HepG2 (cell line): ENCODE measurements around the gene C11orf68. TPM values are rescaled to one million over a fixed set of nuclear protein-coding genes. Genes with fewer than 3 reads are reported as not detected.

Experiments used
- EEA1 ChIP-seq: sonication (generic); formaldehyde crosslinking; IDR thresholded peaks from 2 replicates; pipeline ENCODE4 v1.5.1; 2020; ENCODE audit warnings: mild to moderate bottlenecking, missing genetic modification reagents, borderline replicate concordance
- EZH2 ChIP-seq: conservative IDR thresholded peaks from 2 replicates; pipeline ENCODE4 v1.6.1; 2012; ENCODE audit warnings: mild to moderate bottlenecking, low read depth, low read length, moderate library complexity
- GATAD1 ChIP-seq: IDR thresholded peaks from 2 replicates; pipeline ENCODE4 v1.6.1; 2016; ENCODE audit warnings: missing genetic modification reagents, missing compliant biosample characterization
- GATAD2A ChIP-seq: IDR thresholded peaks from 2 replicates; pipeline ENCODE4 v1.6.1; 2016
- HCFC1 ChIP-seq: fragments of 150-350 bp; IDR thresholded peaks from 2 replicates; pipeline ENCODE4 v1.6.1; 2014; ENCODE audit warnings: low read depth, low read length
- HMG20A ChIP-seq: IDR thresholded peaks from 2 replicates; pipeline ENCODE4 v1.6.1; 2016; ENCODE audit warnings: borderline replicate concordance
- KMT2B ChIP-seq: IDR thresholded peaks from 2 replicates; pipeline ENCODE4 v1.6.1; 2016; ENCODE audit warnings: missing genetic modification reagents, missing compliant biosample characterization
- MAFG ChIP-seq: sonication (generic); formaldehyde crosslinking; IDR thresholded peaks from 2 replicates; pipeline ENCODE4 v1.5.1; 2020; ENCODE audit warnings: mild to moderate bottlenecking, missing genetic modification reagents
- NR2F6 ChIP-seq, 2 experiments: IDR thresholded peaks; 2 replicates each; pipeline ENCODE4 v1.6.1; 2016; ENCODE audit warnings: antibody characterized with exemption in 1 of 2, mild to moderate bottlenecking in 1 of 2
- SALL2 ChIP-seq: sonication (generic); formaldehyde crosslinking; IDR thresholded peaks from 2 replicates; pipeline ENCODE4 v1.8.1; 2023; ENCODE audit warnings: mild to moderate bottlenecking, missing genetic modification reagents, inconsistent platforms
- TEAD3 ChIP-seq: optimal IDR thresholded peaks from 2 replicates; pipeline ENCODE3; 2016; ENCODE audit warnings: borderline replicate concordance
- YEATS2 ChIP-seq: sonication (generic); formaldehyde crosslinking; IDR thresholded peaks from 2 replicates; pipeline ENCODE4 v1.4.0; 2020; ENCODE audit warnings: missing genetic modification reagents, borderline replicate concordance
- YY1 ChIP-seq: IDR thresholded peaks from 2 replicates; pipeline ENCODE4 v1.6.1; 2011; ENCODE audit warnings: low read length, low read depth, moderate library complexity, mild to moderate bottlenecking; ENCODE audit not compliant: insufficient read depth, insufficient replicate concordance
- ZEB1 ChIP-seq: IDR thresholded peaks from 2 replicates; pipeline ENCODE4 v1.6.1; 2012; ENCODE audit warnings: mild to moderate bottlenecking, low read depth, inconsistent platforms; ENCODE audit not compliant: insufficient replicate concordance
- ZNF12 ChIP-seq: sonication (generic); formaldehyde crosslinking; IDR thresholded peaks from 2 replicates; pipeline ENCODE4 v1.5.0; 2020; ENCODE audit warnings: missing genetic modification reagents
- ZNF121 ChIP-seq: sonication (generic); formaldehyde crosslinking; IDR thresholded peaks from 2 replicates; pipeline ENCODE4 v1.5.0; 2020; ENCODE audit warnings: mild to moderate bottlenecking, missing genetic modification reagents
- ZNF17 ChIP-seq: sonication (generic); formaldehyde crosslinking; IDR thresholded peaks from 2 replicates; pipeline ENCODE4 v1.5.0; 2020; ENCODE audit warnings: mild to moderate bottlenecking, missing genetic modification reagents
- ZNF713 ChIP-seq: sonication (generic); formaldehyde crosslinking; IDR thresholded peaks from 2 replicates; pipeline ENCODE4 v1.4.0; 2020; ENCODE audit warnings: mild to moderate bottlenecking, missing genetic modification reagents
- ZNF788 ChIP-seq: sonication (generic); formaldehyde crosslinking; IDR thresholded peaks from 2 replicates; pipeline ENCODE4 v1.5.0; 2020; ENCODE audit warnings: mild to moderate bottlenecking, missing genetic modification reagents, borderline replicate concordance
- ZNF792 ChIP-seq: IDR thresholded peaks from 2 replicates; pipeline ENCODE4 v1.6.1; 2016
- ZSCAN12 ChIP-seq: sonication (generic); formaldehyde crosslinking; IDR thresholded peaks from 2 replicates; pipeline ENCODE4 v1.9.0; 2021; ENCODE audit warnings: mild to moderate bottlenecking, missing genetic modification reagents
- polyA plus RNA-seq, 8 experiments: library from polyadenylated mRNA; depleted of rRNA in 3 of 8; stranded (reverse) in 7 of 8; unstranded in 1 of 8; fragments of >200 nt; fragmentation: Illumina TruSeq in 4 of 8; extraction: Trizol in 4 of 8; gene quantifications; 2 replicates each; pipeline versions ENCODE4 v1.2.1 to v1.2.3, GENCODE V29; 2011 to 2016; ENCODE audit warnings: low read depth in 4 of 8, missing spikeins in 1 of 8, mixed read lengths in 1 of 8; ENCODE audit not compliant: insufficient read depth in 1 of 8
- total RNA-seq, 5 experiments: library from RNA; depleted of rRNA; stranded (reverse); fragments of >200 nt; fragmentation: Illumina TruSeq; extraction: Trizol; gene quantifications; 2 replicates each; pipeline ENCODE4 v1.2.3, GENCODE V29; 2016; ENCODE audit warnings: low read depth in 1 of 5
- TF ChIP-seq, protein P1 (sequence below): sonication (generic); formaldehyde crosslinking; IDR thresholded peaks from 2 replicates; pipeline ENCODE4 v1.4.0; 2020; ENCODE audit warnings: missing genetic modification reagents
- TF ChIP-seq, protein P2 (sequence below): sonication (generic); formaldehyde crosslinking; IDR thresholded peaks from 2 replicates; pipeline ENCODE4 v1.9.0; 2021; ENCODE audit warnings: missing genetic modification reagents, mild to moderate bottlenecking, borderline replicate concordance
- TF ChIP-seq, protein P3 (sequence below): sonication (generic); formaldehyde crosslinking; IDR thresholded peaks from 2 replicates; pipeline ENCODE4 v1.8.0; 2022; ENCODE audit warnings: mild to moderate bottlenecking, missing genetic modification reagents
- TF ChIP-seq, protein P4 (sequence below): sonication (generic); formaldehyde crosslinking; IDR thresholded peaks from 2 replicates; pipeline ENCODE4 v1.8.1; 2023; ENCODE audit warnings: missing genetic modification reagents, inconsistent platforms, borderline replicate concordance

Gene C11orf68
- total and polyA plus RNA-seq, 2 of the 13 experiments (the other 11 are each of a cell fraction or from before 2014, with no cell fraction given) = 8.4 to 28.3 TPM

DNA sequence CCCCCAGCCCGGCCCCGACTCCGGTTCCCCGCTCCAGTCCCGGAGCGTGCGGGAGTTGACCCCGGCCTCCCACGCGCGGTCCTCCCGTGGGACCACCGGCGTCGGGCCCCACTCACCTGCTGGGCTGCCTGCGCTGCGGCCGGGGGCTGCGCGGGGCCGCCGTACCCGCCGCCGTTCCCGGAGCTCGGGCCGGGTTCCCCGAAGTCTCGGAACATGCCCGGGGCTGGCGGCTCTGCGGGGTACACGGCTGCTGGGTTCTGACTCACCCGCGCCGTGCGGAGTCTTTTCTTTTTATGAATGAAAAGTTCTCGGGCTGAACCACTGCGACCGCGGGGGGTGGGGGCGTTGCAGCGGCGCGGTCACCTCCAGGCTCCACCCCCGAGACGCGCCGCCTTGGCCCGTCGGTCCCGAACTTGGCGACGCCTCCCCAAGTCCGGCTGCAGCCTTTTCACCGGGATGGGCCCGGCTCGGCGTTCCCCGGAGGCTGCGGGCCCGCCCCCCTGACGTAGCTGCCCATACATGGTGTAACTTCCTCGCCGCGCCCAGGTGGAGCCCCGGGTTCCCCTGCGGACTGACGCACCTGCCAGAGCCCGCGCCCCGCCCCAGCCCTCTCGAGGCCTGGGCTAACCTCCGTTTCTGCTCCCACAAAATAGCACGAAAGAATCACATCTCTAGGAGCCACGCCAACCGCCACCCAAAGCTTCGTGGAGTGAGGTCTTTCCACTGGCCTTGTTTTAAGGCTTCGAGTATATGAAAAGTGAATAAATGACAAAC, 18.6 kb downstream of the C11orf68 start, which contains the start of gene FOSL1 (continued):
- TF ChIP-seq, protein P1, sequence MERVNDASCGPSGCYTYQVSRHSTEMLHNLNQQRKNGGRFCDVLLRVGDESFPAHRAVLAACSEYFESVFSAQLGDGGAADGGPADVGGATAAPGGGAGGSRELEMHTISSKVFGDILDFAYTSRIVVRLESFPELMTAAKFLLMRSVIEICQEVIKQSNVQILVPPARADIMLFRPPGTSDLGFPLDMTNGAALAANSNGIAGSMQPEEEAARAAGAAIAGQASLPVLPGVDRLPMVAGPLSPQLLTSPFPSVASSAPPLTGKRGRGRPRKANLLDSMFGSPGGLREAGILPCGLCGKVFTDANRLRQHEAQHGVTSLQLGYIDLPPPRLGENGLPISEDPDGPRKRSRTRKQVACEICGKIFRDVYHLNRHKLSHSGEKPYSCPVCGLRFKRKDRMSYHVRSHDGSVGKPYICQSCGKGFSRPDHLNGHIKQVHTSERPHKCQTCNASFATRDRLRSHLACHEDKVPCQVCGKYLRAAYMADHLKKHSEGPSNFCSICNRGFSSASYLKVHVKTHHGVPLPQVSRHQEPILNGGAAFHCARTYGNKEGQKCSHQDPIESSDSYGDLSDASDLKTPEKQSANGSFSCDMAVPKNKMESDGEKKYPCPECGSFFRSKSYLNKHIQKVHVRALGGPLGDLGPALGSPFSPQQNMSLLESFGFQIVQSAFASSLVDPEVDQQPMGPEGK (CRISPR knock-in tag) = peak; percentile 79
- TF ChIP-seq ZEB1 (peak; percentile 90), GATAD2A (no peak; the same call in 1 of the 2 replicates), KMT2B (CRISPR knock-in tag) (0 out of 2 replicates have a peak, but pooled peaks have one; percentile 14), HCFC1 (no peak), EZH2 (no peak), HMG20A (no peak), ZSCAN12 (CRISPR knock-in tag) (no peak), GATAD1 (CRISPR knock-in tag) (no peak), ZNF12 (CRISPR knock-in tag) (no peak), ZNF713 (0 out of 2 replicates have a peak, but pooled peaks have one; percentile 35), NR2F6 (IDR thresholded peaks at IDR 0.05) (no peak), NR2F6 (CRISPR knock-in tag; IDR thresholded peaks at IDR 0.05) (peak; percentile 36; the same call in 1 of the 2 replicates), SALL2 (0 out of 2 replicates have a peak, but pooled peaks have one; percentile 35), ZNF121 (CRISPR knock-in tag) (peak; percentile 46; the same call in 1 of the 2 replicates), EEA1 (CRISPR knock-in tag) (no peak), ZNF792 (CRISPR knock-in tag) (peak; percentile 77; the same call in 1 of the 2 replicates), TEAD3 (CRISPR knock-in tag) (peak; percentile 67), YEATS2 (CRISPR knock-in tag) (peak; percentile 71; the same call in 1 of the 2 replicates), YY1 (peak; percentile 53), ZNF788 (peak; percentile 51; the same call in 1 of the 2 replicates), ZNF17 (CRISPR knock-in tag) (no peak), MAFG (CRISPR knock-in tag) (0 out of 2 replicates have a peak, but pooled peaks have one; percentile 17)
- TF ChIP-seq, protein P2, sequence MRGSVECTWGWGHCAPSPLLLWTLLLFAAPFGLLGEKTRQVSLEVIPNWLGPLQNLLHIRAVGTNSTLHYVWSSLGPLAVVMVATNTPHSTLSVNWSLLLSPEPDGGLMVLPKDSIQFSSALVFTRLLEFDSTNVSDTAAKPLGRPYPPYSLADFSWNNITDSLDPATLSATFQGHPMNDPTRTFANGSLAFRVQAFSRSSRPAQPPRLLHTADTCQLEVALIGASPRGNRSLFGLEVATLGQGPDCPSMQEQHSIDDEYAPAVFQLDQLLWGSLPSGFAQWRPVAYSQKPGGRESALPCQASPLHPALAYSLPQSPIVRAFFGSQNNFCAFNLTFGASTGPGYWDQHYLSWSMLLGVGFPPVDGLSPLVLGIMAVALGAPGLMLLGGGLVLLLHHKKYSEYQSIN (CRISPR knock-in tag) = no peak
- TF ChIP-seq, protein P3, sequence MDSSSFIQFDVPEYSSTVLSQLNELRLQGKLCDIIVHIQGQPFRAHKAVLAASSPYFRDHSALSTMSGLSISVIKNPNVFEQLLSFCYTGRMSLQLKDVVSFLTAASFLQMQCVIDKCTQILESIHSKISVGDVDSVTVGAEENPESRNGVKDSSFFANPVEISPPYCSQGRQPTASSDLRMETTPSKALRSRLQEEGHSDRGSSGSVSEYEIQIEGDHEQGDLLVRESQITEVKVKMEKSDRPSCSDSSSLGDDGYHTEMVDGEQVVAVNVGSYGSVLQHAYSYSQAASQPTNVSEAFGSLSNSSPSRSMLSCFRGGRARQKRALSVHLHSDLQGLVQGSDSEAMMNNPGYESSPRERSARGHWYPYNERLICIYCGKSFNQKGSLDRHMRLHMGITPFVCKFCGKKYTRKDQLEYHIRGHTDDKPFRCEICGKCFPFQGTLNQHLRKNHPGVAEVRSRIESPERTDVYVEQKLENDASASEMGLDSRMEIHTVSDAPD = 0 out of 2 replicates have a peak, but pooled peaks have one; percentile 35
- TF ChIP-seq, protein P4, sequence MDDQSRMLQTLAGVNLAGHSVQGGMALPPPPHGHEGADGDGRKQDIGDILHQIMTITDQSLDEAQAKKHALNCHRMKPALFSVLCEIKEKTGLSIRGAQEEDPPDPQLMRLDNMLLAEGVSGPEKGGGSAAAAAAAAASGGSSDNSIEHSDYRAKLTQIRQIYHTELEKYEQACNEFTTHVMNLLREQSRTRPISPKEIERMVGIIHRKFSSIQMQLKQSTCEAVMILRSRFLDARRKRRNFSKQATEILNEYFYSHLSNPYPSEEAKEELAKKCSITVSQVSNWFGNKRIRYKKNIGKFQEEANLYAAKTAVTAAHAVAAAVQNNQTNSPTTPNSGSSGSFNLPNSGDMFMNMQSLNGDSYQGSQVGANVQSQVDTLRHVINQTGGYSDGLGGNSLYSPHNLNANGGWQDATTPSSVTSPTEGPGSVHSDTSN (CRISPR knock-in tag) = 0 out of 2 replicates have a peak, but pooled peaks have one; percentile 33
